GM12872 (cell line): ENCODE data around the gene PACS1.

Source experiments
- CTCF ChIP-seq: IDR thresholded peaks from 3 replicates; pipeline ENCODE4 v1.5.1; 2011; ENCODE audit warnings: low read depth, mild to moderate bottlenecking, low read length, moderate library complexity; ENCODE audit not compliant: insufficient read depth

PACS1 gene

GRCh38 chr11:66266378-66267038 lies 196.4 kb downstream of the PACS1 start:
- no peak for TF ChIP-seq CTCF

GRCh38 chr11:66267039-66267378 lies 196.9 kb downstream of the PACS1 start:
- no peak for TF ChIP-seq CTCF

- 0 out of 3 replicates have a peak, but pooled peaks have one; percentile 12 for TF ChIP-seq CTCF
Measured at GRCh38 chr11:66267379-66268243, 197.5 kb downstream of the PACS1 start.

GRCh38 chr11:66268244-66268951 lies 198.3 kb downstream of the PACS1 start, which contains the start of gene RAB1B:
TSS of gene RAB1B (plus strand) at chr11:66268639. CDS start at chr11:66268680, 41 bp downstream.
- TF ChIP-seq CTCF: no peak

GRCh38 chr11:66268952-66269905 lies 199.2 kb downstream of the PACS1 start:
- peak; percentile 19; the same call in 2 of the 3 replicates for TF ChIP-seq CTCF

- no peak for TF ChIP-seq CTCF
Measured at GRCh38 chr11:66271816-66272215, 201.7 kb downstream of the PACS1 start.
